Omental fat pad (tissue), 4 donors: ENCODE measurements around the gene RPSA. TPM values are rescaled to one million over a fixed set of nuclear protein-coding genes. Genes with fewer than 3 reads are reported as not detected.

Source experiments
- ATAC-seq: fragments of 150-250 bp; one replicate; pipeline ENCODE4 v1.9.1; 2016; ENCODE audit warnings: mild to moderate bottlenecking, moderate library complexity; ENCODE audit not compliant: low FRiP score
- DNase-seq: peaks from one replicate; pipeline ENCODE4 v3.0.0-alpha.2; 2019; ENCODE audit warnings: low spot score
- CTCF ChIP-seq, 3 donors: fragments of 450-650 bp; IDR thresholded peaks; one replicate each; pipeline ENCODE4 v1.5.1; 2016 to 2017; ENCODE audit warnings: antibody characterized with exemption in 3 of 3, mild to moderate bottlenecking in 3 of 3, moderate library complexity in 2 of 3
- total RNA-seq, 4 donors: library from RNA; depleted of rRNA; stranded (reverse); fragments of >200 nt; gene quantifications; one replicate each; pipeline ENCODE4 v1.1.0, GENCODE V29; 2016

The RPSA gene
- total RNA-seq, 4 donors from 2014 or later: 890 to 1,192 (median 1,008) TPM

GRCh38 chr3:39405687-39406367 lies 693 bp upstream of the RPSA start:
- no peak for TF ChIP-seq CTCF (IDR thresholded peaks at IDR 0.05)
- no peak for DNase-seq
- no peak for ATAC-seq

- no peak for ATAC-seq
- no peak for TF ChIP-seq CTCF (IDR thresholded peaks at IDR 0.05)
- no peak for DNase-seq
Measured at GRCh38 chr3:39407259-39407629, 724 bp downstream of the RPSA start.

- no peak for TF ChIP-seq CTCF (IDR thresholded peaks at IDR 0.05)
- ATAC-seq: no peak
- no peak for DNase-seq
Measured at GRCh38 chr3:39407773-39408492, 1.4 kb downstream of the RPSA start.

GRCh38 chr3:39408493-39409372 lies 2.2 kb downstream of the RPSA start:
- no peak for TF ChIP-seq CTCF (IDR thresholded peaks at IDR 0.05)
- ATAC-seq (no peak), DNase-seq (no peak)

- ATAC-seq: no peak
- TF ChIP-seq CTCF (IDR thresholded peaks at IDR 0.05): no peak
- no peak for DNase-seq
Measured at GRCh38 chr3:39409514-39410136, 3.1 kb downstream of the RPSA start.

- no peak for DNase-seq
- no peak for TF ChIP-seq CTCF (IDR thresholded peaks at IDR 0.05)
- ATAC-seq: no peak
Measured at GRCh38 chr3:39410893-39411292, 4.4 kb downstream of the RPSA start.
